Gastrocnemius medialis (tissue), 4 donors: ENCODE measurements around the gene DLX4.

Source experiments
- CTCF ChIP-seq, 5 experiments: fragments of 450-650 bp in 3 of 5; fragments of 200-600 bp in 2 of 5; sonication (generic) in 2 of 5; IDR thresholded peaks in 4 of 5; conservative IDR thresholded peaks in 1 of 5; 1 replicate in 4 of 5; 2 replicates in 1 of 5; pipeline ENCODE4 v1.5.1; 2016 to 2019; ENCODE audit warnings: antibody characterized with exemption in 5 of 5, mild to moderate bottlenecking in 3 of 5, moderate library complexity in 3 of 5
- POLR2A ChIP-seq, 2 donors: fragments of 450-650 bp; IDR thresholded peaks; one replicate each; pipeline ENCODE4 v1.6.1; 2017; ENCODE audit warnings: antibody characterized with exemption in 2 of 2, mild to moderate bottlenecking in 2 of 2, moderate library complexity in 2 of 2

GRCh38 chr17:49978501-49978900, 9.5 kb downstream of the DLX4 start:
- TF ChIP-seq CTCF (IDR thresholded peaks at IDR 0.05 in 4 of 5, conservative IDR thresholded peaks at IDR 0.05 in 1 of 5) (no peak), POLR2A (IDR thresholded peaks at IDR 0.05) (no peak)
